Inflammatory macrophage treated with lipopolysaccharide for 1 hour (primary cell): ENCODE results near the gene C17orf107.

Source experiments
- DNase-seq, 2 donors: peaks; one replicate each; pipeline ENCODE4 v3.0.0-alpha.2; 2020 to 2022

The C17orf107 gene

GRCh38 chr17:4937553-4937952 lies 38.2 kb downstream of the C17orf107 start:
- DNase-seq: no peak

GRCh38 chr17:4938069-4938491 lies 38.7 kb downstream of the C17orf107 start:
- no peak for DNase-seq

GRCh38 chr17:4938688-4939545 lies 39.6 kb downstream of the C17orf107 start:
- no peak for DNase-seq

GRCh38 chr17:4939546-4939795 lies 40.1 kb downstream of the C17orf107 start:
- DNase-seq: no peak

- DNase-seq: peak; percentile 99 to 100
Measured at GRCh38 chr17:4939796-4940554, 40.6 kb downstream of the C17orf107 start, which contains the start of the genes RNF167 and SLC25A11. TSS of gene RNF167 (plus strand) at chr17:4940268. CDS start at chr17:4940910, 642 bp downstream. TSS of gene SLC25A11 (minus strand) at chr17:4940046. CDS start at chr17:4939910, 136 bp downstream.

GRCh38 chr17:4940555-4941318 lies 41.4 kb downstream of the C17orf107 start:
- no peak for DNase-seq

- no peak for DNase-seq
Measured at GRCh38 chr17:4941319-4941610, 41.9 kb downstream of the C17orf107 start.

GRCh38 chr17:4942760-4943508 lies 43.6 kb downstream of the C17orf107 start:
- no peak for DNase-seq

GRCh38 chr17:4944163-4944553 lies 44.8 kb downstream of the C17orf107 start:
- peak in 1 of 2 donors; percentile 36 for DNase-seq

GRCh38 chr17:4944554-4945175 lies 45.3 kb downstream of the C17orf107 start:
- no peak for DNase-seq

- peak; percentile 89 to 93 for DNase-seq
Measured at GRCh38 chr17:4945176-4945943, 46.0 kb downstream of the C17orf107 start.

- no peak for DNase-seq
Measured at GRCh38 chr17:4945944-4946280, 46.6 kb downstream of the C17orf107 start.

GRCh38 chr17:4946312-4946976 lies 47.1 kb downstream of the C17orf107 start:
- DNase-seq: peak; percentile 49 to 69

GRCh38 chr17:4947010-4947410 lies 47.7 kb downstream of the C17orf107 start:
- DNase-seq: no peak

- DNase-seq: peak; percentile 65 to 73
Measured at GRCh38 chr17:4947411-4948165, 48.3 kb downstream of the C17orf107 start.

- peak; percentile 94 to 98 for DNase-seq
Measured at GRCh38 chr17:4948166-4948930, 49.0 kb downstream of the C17orf107 start, which contains the start of gene PFN1. TSS of gene PFN1 (minus strand) at chr17:4948530. CDS start at chr17:4948394, 136 bp downstream.

GRCh38 chr17:4948931-4949320 lies 49.6 kb downstream of the C17orf107 start:
- peak; percentile 85 to 88 for DNase-seq

GRCh38 chr17:4949321-4950074 lies 50.2 kb downstream of the C17orf107 start:
- peak; percentile 92 to 95 for DNase-seq
